ENCODE measurements around the gene LZTR1. TPM values are rescaled to one million over a fixed set of nuclear protein-coding genes. Genes with fewer than 3 reads are reported as not detected.

LZTR1 gene
- total and polyA plus RNA-seq, 2 donors, result 14.7 to 49.2 TPM

DNA sequence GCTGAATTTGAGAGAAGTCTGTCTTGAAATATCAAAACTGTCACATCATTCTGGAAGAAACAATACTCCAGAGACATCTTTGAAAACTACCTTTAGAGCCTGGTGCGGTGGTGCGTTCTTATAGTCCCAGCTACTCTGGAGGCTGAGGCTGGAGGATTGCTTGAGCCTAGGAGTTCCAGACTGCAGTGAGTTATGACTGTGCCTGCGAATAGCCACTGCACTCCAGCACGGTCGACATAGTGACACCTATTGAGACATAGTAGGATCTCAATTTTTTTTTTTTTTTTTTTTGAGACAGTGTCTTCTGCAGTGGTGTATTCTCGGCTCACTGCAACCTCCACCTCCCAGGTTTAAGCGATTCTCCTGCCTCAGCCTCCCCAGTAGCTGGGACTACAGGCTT, 26.5 kb upstream of the LZTR1 start:
- Histone ChIP-seq H3K36me3 (ENCODE audit: control insufficient read depth in 2 of 2, insufficient read depth in 2 of 2, low read length in 1 of 2) (peaks cover 35 to 36% of the 10 kb centered on the region in 2 donors), H3K27ac (ENCODE audit: low read depth in 1 of 2, low read length in 1 of 2) (no peak overlapping the region), H3K4me3 (ENCODE audit: low read length in 2 of 2) (no peak overlapping the region), H3K27me3 (ENCODE audit: control insufficient read depth in 2 of 2, insufficient read depth in 1 of 2, low read length in 1 of 2) (peaks cover 28 to 49% of the 10 kb centered on the region in 2 donors), H3K9me3 (ENCODE audit: control insufficient read depth in 2 of 2, insufficient read depth in 1 of 2, low read length in 1 of 2) (peaks cover 1 to 5% of the 10 kb centered on the region in 2 donors), H3K4me1 (ENCODE audit: control insufficient read depth in 2 of 2, insufficient read depth in 2 of 2, low read length in 2 of 2) (peaks cover 0 to 6% of the 10 kb centered on the region in 2 donors)
- DNase-seq (ENCODE audit: low read depth in 6 of 9, low spot score in 9 of 9), result no peak
- WGBS, result 92% methylated on average over 7 of the region's 7 CpGs

DNA sequence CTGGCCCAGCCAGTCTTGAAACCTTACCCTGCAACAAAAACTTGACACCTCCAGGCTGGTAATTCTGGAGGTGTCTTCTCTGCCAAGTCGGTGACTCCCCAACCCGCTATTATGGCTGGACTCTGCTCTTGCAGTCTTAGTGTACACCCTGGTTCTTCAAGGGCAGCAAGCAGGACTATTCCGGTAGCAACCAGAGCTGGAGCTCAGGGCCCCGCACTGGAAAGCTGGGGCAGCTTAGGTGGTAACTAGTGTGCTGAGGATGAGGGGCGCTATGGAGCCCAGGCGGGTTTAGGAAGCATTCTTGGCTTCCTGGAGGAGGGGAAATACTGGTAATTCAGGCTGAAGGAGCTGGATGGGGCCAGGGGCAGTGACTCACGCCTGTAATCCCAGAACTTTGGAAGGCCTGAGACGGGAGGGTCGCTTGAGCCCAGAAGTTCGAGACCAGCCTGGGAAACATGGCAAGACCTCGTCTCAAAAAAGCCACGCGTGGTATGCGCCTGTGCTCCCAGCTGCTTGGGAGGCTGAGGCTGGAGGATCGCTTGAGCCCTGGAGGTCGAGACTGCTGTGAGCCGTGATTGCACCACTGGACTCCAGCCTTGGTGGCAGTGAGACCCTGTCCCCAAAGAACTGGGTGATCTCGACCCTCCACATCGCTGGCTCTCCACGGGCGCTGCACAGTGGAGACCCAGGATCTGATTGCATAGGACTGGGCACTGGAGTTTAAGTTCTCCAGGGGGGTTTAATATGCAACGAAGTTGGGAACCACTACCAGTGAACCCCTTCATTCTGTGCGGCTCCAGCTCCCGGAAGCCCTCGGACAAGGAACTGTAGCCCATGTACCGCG, 25.6 kb upstream of the LZTR1 start:
- Histone ChIP-seq H3K27ac (ENCODE audit: low read depth in 1 of 2, low read length in 1 of 2) (no peak overlapping the region), H3K27me3 (ENCODE audit: control insufficient read depth in 2 of 2, insufficient read depth in 1 of 2, low read length in 1 of 2) (peaks cover 28 to 51% of the 10 kb centered on the region in 2 donors), H3K9me3 (ENCODE audit: control insufficient read depth in 2 of 2, insufficient read depth in 1 of 2, low read length in 1 of 2) (peaks cover 1 to 5% of the 10 kb centered on the region in 2 donors), H3K4me3 (ENCODE audit: low read length in 2 of 2) (peak overlapping the region; percentile 20 to 26), H3K36me3 (ENCODE audit: control insufficient read depth in 2 of 2, insufficient read depth in 2 of 2, low read length in 1 of 2) (peaks cover 25 to 26% of the 10 kb centered on the region in 2 donors), H3K4me1 (ENCODE audit: control insufficient read depth in 2 of 2, insufficient read depth in 2 of 2, low read length in 2 of 2) (peaks cover 0 to 6% of the 10 kb centered on the region in 2 donors)
- no peak for DNase-seq (ENCODE audit: low read depth in 6 of 9, low spot score in 9 of 9)
- 61% methylated on average over 27 of the region's 27 CpGs for WGBS

DNA sequence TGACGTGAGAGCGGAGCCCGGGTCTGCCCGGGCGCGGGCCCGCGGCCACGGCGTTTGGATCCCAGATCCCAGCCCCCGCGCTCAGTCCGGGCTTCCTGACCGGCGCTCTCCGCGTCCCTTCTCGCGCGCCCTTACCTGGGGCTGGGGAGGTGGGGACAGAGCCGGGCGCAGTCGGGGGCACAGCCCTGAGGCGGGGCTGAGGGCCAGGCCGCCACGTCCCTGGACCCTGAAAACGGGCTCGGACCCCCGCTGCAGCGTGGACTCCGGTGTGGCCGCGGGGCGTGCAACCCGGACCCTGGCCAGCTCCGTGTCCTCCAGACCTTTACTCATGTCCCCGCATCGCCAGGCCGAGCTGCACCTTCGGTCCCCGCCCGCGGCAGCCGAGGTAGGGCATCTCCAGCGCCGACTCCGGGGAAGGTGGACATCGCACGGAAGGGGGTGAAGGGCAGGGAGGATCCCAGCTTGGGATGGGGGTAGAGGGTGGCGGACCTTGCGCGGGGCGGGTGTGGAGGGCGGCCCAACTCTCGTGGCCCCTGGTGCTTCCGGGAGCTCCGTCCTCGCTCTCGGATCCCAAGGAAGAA, 24.9 kb upstream of the LZTR1 start:
- H3K27ac ChIP-seq (ENCODE audit: low read depth in 1 of 2, low read length in 1 of 2), result no peak overlapping the region
- H3K4me1 ChIP-seq (ENCODE audit: control insufficient read depth in 2 of 2, insufficient read depth in 2 of 2, low read length in 2 of 2), result peaks cover 0 to 6% of the 10 kb centered on the region in 2 donors
- peaks cover 18 to 19% of the 10 kb centered on the region in 2 donors for H3K36me3 ChIP-seq (ENCODE audit: control insufficient read depth in 2 of 2, insufficient read depth in 2 of 2, low read length in 1 of 2)
- WGBS, result 2% methylated on average over 59 of the region's 59 CpGs
- peaks cover 28 to 51% of the 10 kb centered on the region in 2 donors for H3K27me3 ChIP-seq (ENCODE audit: control insufficient read depth in 2 of 2, insufficient read depth in 1 of 2, low read length in 1 of 2)
- DNase-seq (ENCODE audit: low read depth in 6 of 9, low spot score in 9 of 9), result no peak
- H3K9me3 ChIP-seq (ENCODE audit: control insufficient read depth in 2 of 2, insufficient read depth in 1 of 2, low read length in 1 of 2), result peaks cover 1 to 5% of the 10 kb centered on the region in 2 donors
- H3K4me3 ChIP-seq (ENCODE audit: low read length in 2 of 2), result peak overlapping the region; percentile 20 to 26

- peaks cover 0 to 6% of the 10 kb centered on the region in 2 donors for H3K4me1 ChIP-seq (ENCODE audit: control insufficient read depth in 2 of 2, insufficient read depth in 2 of 2, low read length in 2 of 2)
- H3K9me3 ChIP-seq (ENCODE audit: control insufficient read depth in 2 of 2, insufficient read depth in 1 of 2, low read length in 1 of 2), result peaks cover 1 to 5% of the 10 kb centered on the region in 2 donors
- DNase-seq (ENCODE audit: low read depth in 6 of 9, low spot score in 9 of 9), result no peak
- peak overlapping the region; percentile 20 to 26 for H3K4me3 ChIP-seq (ENCODE audit: low read length in 2 of 2)
- peaks cover 12 to 13% of the 10 kb centered on the region in 2 donors for H3K36me3 ChIP-seq (ENCODE audit: control insufficient read depth in 2 of 2, insufficient read depth in 2 of 2, low read length in 1 of 2)
- WGBS, result 6% methylated on average over 32 of the region's 32 CpGs
- peaks cover 28 to 56% of the 10 kb centered on the region in 2 donors for H3K27me3 ChIP-seq (ENCODE audit: control insufficient read depth in 2 of 2, insufficient read depth in 1 of 2, low read length in 1 of 2)
- H3K27ac ChIP-seq (ENCODE audit: low read depth in 1 of 2, low read length in 1 of 2), result no peak overlapping the region
Observed at GRCh38 chr22:20957683-20958431, 24.2 kb upstream of the LZTR1 start.

GRCh38 chr22:20959578-20960461, 22.3 kb upstream of the LZTR1 start:
- DNase-seq (ENCODE audit: low read depth in 6 of 9, low spot score in 9 of 9), result no peak
- WGBS, result 98% methylated on average over 20 of the region's 20 CpGs
- H3K9me3 ChIP-seq (ENCODE audit: control insufficient read depth in 2 of 2, insufficient read depth in 1 of 2, low read length in 1 of 2), result peaks cover 1 to 5% of the 10 kb centered on the region in 2 donors

DNA sequence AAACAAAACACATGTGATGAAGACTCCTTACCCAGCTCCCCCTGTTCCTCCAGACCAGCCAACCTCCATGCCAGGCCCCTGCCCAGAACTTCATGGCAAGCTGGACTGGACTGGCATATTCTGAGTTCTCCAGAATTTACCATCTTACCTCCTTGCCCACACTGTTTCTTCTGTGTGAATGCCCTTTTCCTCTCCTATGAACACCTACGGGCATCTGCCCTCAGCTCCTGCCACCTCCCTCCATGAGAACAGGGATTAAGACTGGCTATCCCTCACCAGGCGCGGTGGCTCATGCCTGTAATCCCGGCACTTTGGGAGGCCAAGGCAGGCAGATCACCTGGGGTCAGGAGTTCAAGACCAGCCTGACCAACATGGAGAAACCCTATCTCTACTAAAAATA, 21.5 kb upstream of the LZTR1 start:
- no peak for DNase-seq (ENCODE audit: low read depth in 6 of 9, low spot score in 9 of 9)
- 96% methylated on average over 4 of the region's 4 CpGs for WGBS

More at GRCh38 chr22:20959578-20960461, 22.3 kb upstream of the LZTR1 start:
- H3K27ac ChIP-seq (ENCODE audit: low read depth in 1 of 2, low read length in 1 of 2), result no peak overlapping the region
- H3K4me3 ChIP-seq (ENCODE audit: low read length in 2 of 2), result no peak overlapping the region
- H3K4me1 ChIP-seq (ENCODE audit: control insufficient read depth in 2 of 2, insufficient read depth in 2 of 2, low read length in 2 of 2), result peaks cover 0 to 7% of the 10 kb centered on the region in 2 donors
- H3K36me3 ChIP-seq (ENCODE audit: control insufficient read depth in 2 of 2, insufficient read depth in 2 of 2, low read length in 1 of 2), result peaks cover 0 to 3% of the 10 kb centered on the region in 2 donors
- peaks cover 36 to 76% of the 10 kb centered on the region in 2 donors for H3K27me3 ChIP-seq (ENCODE audit: control insufficient read depth in 2 of 2, insufficient read depth in 1 of 2, low read length in 1 of 2)

DNA sequence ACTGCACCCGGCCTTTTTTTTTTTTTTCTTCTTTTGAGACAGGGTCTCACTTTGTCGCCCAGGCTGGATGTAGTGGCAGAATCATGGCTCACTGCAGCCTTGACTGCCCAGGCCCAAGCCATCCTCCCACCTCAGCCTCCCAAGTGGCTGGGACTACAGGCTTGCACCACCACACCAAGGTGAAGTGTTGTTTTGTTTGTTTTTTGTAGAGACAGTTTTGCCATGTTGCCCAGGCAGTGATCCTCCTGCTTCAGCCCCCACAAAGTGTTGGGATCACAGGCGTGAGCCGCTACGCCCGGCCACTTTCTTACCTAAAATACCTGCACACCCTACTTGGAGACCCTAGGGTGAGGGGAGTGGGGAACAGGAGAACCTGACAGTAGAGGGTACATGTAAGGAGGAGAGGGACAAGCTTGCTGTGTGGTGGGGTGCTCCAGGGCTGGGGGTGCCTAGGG, 19.6 kb upstream of the LZTR1 start:
- DNase-seq (ENCODE audit: low read depth in 6 of 9, low spot score in 9 of 9), result no peak
- peaks cover 33 to 80% of the 10 kb centered on the region in 2 donors for H3K27me3 ChIP-seq (ENCODE audit: control insufficient read depth in 2 of 2, insufficient read depth in 1 of 2, low read length in 1 of 2)
- H3K4me3 ChIP-seq (ENCODE audit: low read length in 2 of 2), result no peak overlapping the region
- 98% methylated on average over 6 of the region's 6 CpGs for WGBS
- no peaks in the 10 kb centered on the region for H3K9me3 ChIP-seq (ENCODE audit: control insufficient read depth in 2 of 2, insufficient read depth in 1 of 2, low read length in 1 of 2)
- H3K4me1 ChIP-seq (ENCODE audit: control insufficient read depth in 2 of 2, insufficient read depth in 2 of 2, low read length in 2 of 2), result peaks cover 0 to 6% of the 10 kb centered on the region in 2 donors
- no peaks in the 10 kb centered on the region for H3K36me3 ChIP-seq (ENCODE audit: control insufficient read depth in 2 of 2, insufficient read depth in 2 of 2, low read length in 1 of 2)
- no peak overlapping the region for H3K27ac ChIP-seq (ENCODE audit: low read depth in 1 of 2, low read length in 1 of 2)

More for the DNA sequence above, 21.5 kb upstream of the LZTR1 start:
- peaks cover 0 to 10% of the 10 kb centered on the region in 2 donors for H3K4me1 ChIP-seq (ENCODE audit: control insufficient read depth in 2 of 2, insufficient read depth in 2 of 2, low read length in 2 of 2)
- H3K36me3 ChIP-seq (ENCODE audit: control insufficient read depth in 2 of 2, insufficient read depth in 2 of 2, low read length in 1 of 2), result peaks cover 0 to under 1% of the 10 kb centered on the region in 2 donors
- no peak overlapping the region for H3K4me3 ChIP-seq (ENCODE audit: low read length in 2 of 2)
- no peak overlapping the region for H3K27ac ChIP-seq (ENCODE audit: low read depth in 1 of 2, low read length in 1 of 2)
- H3K9me3 ChIP-seq (ENCODE audit: control insufficient read depth in 2 of 2, insufficient read depth in 1 of 2, low read length in 1 of 2), result peaks cover 1 to 5% of the 10 kb centered on the region in 2 donors
- peaks cover 41 to 80% of the 10 kb centered on the region in 2 donors for H3K27me3 ChIP-seq (ENCODE audit: control insufficient read depth in 2 of 2, insufficient read depth in 1 of 2, low read length in 1 of 2)

Measured in thymus (tissue), 11 donors.